Panc1 (cell line): ENCODE results near the gene PTPRH. TPM values are rescaled to one million over a fixed set of nuclear protein-coding genes. Genes with fewer than 3 reads are reported as not detected.

Source experiments
- ATAC-seq: fragments of 200-7000 bp; cut with Tn5 transposase; 2 replicates; pipeline ENCODE4 v1.9.1; 2020; ENCODE audit warnings: mild to moderate bottlenecking, moderate library complexity
- BruUV-seq: library from RNA; stranded (reverse); fragments of 400-500 nt; replicated peaks from 2 replicates; lab custom pipeline; 2021; lab: Mats Ljungman, UMichigan
- CTCF ChIA-PET: fragments of 300-600 bp; sonication (Branson Sonifier 250); formaldehyde crosslinking; loops from one replicate; lab custom pipeline; 2022; ENCODE audit warnings: antibody characterized with exemption; lab: Charles Lee
- POLR2A ChIA-PET: fragments of 300-600 bp; sonication (Branson Sonifier 250); formaldehyde crosslinking; loops from one replicate; lab custom pipeline; 2022; ENCODE audit warnings: antibody characterized with exemption; lab: Charles Lee
- DNase-seq: peaks from one replicate; pipeline ENCODE4 v3.0.0-alpha.2; 2010; ENCODE audit warnings: low read depth, low spot score
- H3K27ac ChIP-seq: 2 replicates; pipeline ENCODE4 v1.5.1; 2011; ENCODE audit warnings: mild to moderate bottlenecking, low read length, inconsistent platforms
- H3K27me3 ChIP-seq: fragments of 200-500 bp; sonication (Bioruptor generic); 2 replicates; pipeline ENCODE4 v1.6.0; 2014; ENCODE audit warnings: low read length, inconsistent platforms; ENCODE audit not compliant: control insufficient read depth, insufficient read depth
- H3K36me3 ChIP-seq: fragments of 200-500 bp; sonication (Bioruptor generic); 2 replicates; pipeline ENCODE4 v1.5.1; 2014; ENCODE audit warnings: inconsistent platforms, mild to moderate bottlenecking, low read length, moderate library complexity; ENCODE audit not compliant: control insufficient read depth, insufficient read depth
- H3K4me1 ChIP-seq: 2 replicates; pipeline ENCODE4 v1.5.1; 2011; ENCODE audit warnings: inconsistent platforms, mild to moderate bottlenecking, low read length, moderate library complexity; ENCODE audit not compliant: control insufficient read depth, insufficient read depth
- H3K4me3 ChIP-seq, 2 experiments: 2 replicates each; pipeline ENCODE4 v1.5.1; 2011 to 2012; ENCODE audit warnings: low read depth in 2 of 2, low read length in 2 of 2, mild to moderate bottlenecking in 2 of 2, inconsistent platforms in 1 of 2, moderate library complexity in 1 of 2
- H3K9me3 ChIP-seq: fragments of 200-500 bp; sonication (Bioruptor generic); 2 replicates; pipeline ENCODE4 v1.5.1; 2014; ENCODE audit warnings: low read depth, mild to moderate bottlenecking, inconsistent platforms, low read length, moderate library complexity; ENCODE audit not compliant: control insufficient read depth, insufficient read depth
- CTCF ChIP-seq: fragments of 450-650 bp; IDR thresholded peaks from 2 replicates; pipeline ENCODE4 v1.5.1; 2017; ENCODE audit warnings: mild to moderate bottlenecking
- POLR2AphosphoS5 ChIP-seq: IDR thresholded peaks from 2 replicates; pipeline ENCODE4 v1.6.1; 2012; ENCODE audit warnings: mild to moderate bottlenecking, low read depth, low read length, moderate library complexity
- REST ChIP-seq, 2 experiments: IDR thresholded peaks; 2 replicates each; pipeline ENCODE4 v1.6.1; 2011 to 2012; ENCODE audit warnings: low read depth in 2 of 2, control low read depth in 1 of 2, low read length in 1 of 2, mild to moderate bottlenecking in 1 of 2, moderate library complexity in 1 of 2; ENCODE audit not compliant: insufficient read depth in 1 of 2
- SIN3A ChIP-seq: IDR thresholded peaks from 2 replicates; pipeline ENCODE4 v1.6.1; 2012; ENCODE audit warnings: low read depth, mild to moderate bottlenecking, low read length, moderate library complexity, borderline replicate concordance; ENCODE audit not compliant: insufficient read depth
- TCF7L2 ChIP-seq: IDR thresholded peaks from 2 replicates; pipeline ENCODE4 v1.6.1; 2011; ENCODE audit warnings: mild to moderate bottlenecking, low read depth, low read length, inconsistent platforms
- in situ Hi-C: cut with HindIII; loops from 2 replicates; pipeline ENCODE4 v1.10.0; 2016; ENCODE audit warnings: low sequenced_read_pairs, low pct_unique_long_range_greater_than_20kb
- intact Hi-C: fragments of 100-400 bp; cut with micrococcal nuclease; formaldehyde crosslinking; loops from one replicate; pipeline ENCODE4 v1.10.0; 2022; ENCODE audit not compliant: unreplicated experiment
- microRNA-seq: library from miRNA; unstranded; fragments of <30 nt; microRNA quantifications from one replicate; pipeline ENCODE4 v1.1.0, GENCODE V29; 2020; ENCODE audit not compliant: unreplicated experiment
- total RNA-seq: library from RNA; stranded (reverse); gene quantifications from one replicate; pipeline ENCODE4 v1.2.1, GENCODE V29; 2021; ENCODE audit not compliant: unreplicated experiment

The PTPRH gene
- total RNA-seq, 1 experiment from 2014 or later: 42.8 TPM

- no peak for ATAC-seq
- no peak for TF ChIP-seq CTCF
- no peak for TF ChIP-seq REST (IDR thresholded peaks at IDR 0.05; ENCODE audit: insufficient read depth in 1 of 2, low read depth in 2 of 2, low read length in 1 of 2)
- no peak for TF ChIP-seq SIN3A
- no peak for TF ChIP-seq TCF7L2
- TF ChIP-seq POLR2AphosphoS5: no peak
- no TSS peak for BruUV-seq
- Histone ChIP-seq H3K4me1 (peaks cover 3% of the 10 kb centered on the region; the same call in 1 of the 2 replicates), H3K27me3 (no peaks in the 10 kb centered on the region), H3K9me3 (no peaks in the 10 kb centered on the region), H3K27ac (no peak overlapping the region), H3K36me3 (no peaks in the 10 kb centered on the region), H3K4me3 (no peak overlapping the region)
- intact Hi-C loops (no loop called here), in situ Hi-C loops (no loop called here)
- POLR2A ChIA-PET: no interaction called here
- no peak for DNase-seq
- CTCF ChIA-PET: no interaction called here
Measured at GRCh38 chr19:55131421-55131820, 77.9 kb downstream of the PTPRH start.

Small RNA genes within 50 kb of the gene (microRNA-seq; reads per million reads assigned to microRNA genes)
- gene MIR6802 (2.9 reads per million), gene MIR6803 (5.1 reads per million, percentile 14 among the genes with 10 or more reads in this experiment), gene MIR6804 (2.2 reads per million)

Other genes starting within 250 kb of the PTPRH start
- gene NLRP2, start 243.1 kb downstream of the PTPRH start, total RNA-seq: 0.18 TPM
- 1.2 TPM for gene GP6, start 171.2 kb downstream of the PTPRH start, total RNA-seq
- 37.8 TPM for gene RDH13, start 146.4 kb downstream of the PTPRH start, total RNA-seq
- gene EPS8L1, start 133.6 kb downstream of the PTPRH start, total RNA-seq: 11.0 TPM
- 158 TPM for gene PPP1R12C, start 91.9 kb downstream of the PTPRH start, total RNA-seq
- gene TNNT1, start 60.3 kb downstream of the PTPRH start, total RNA-seq: 116 TPM
- 14.6 TPM for gene TNNI3, start 51.8 kb downstream of the PTPRH start, total RNA-seq
- gene DNAAF3, start 42.9 kb downstream of the PTPRH start, total RNA-seq: 12.4 TPM
- 3.2 TPM for gene SYT5, start 29.2 kb downstream of the PTPRH start, total RNA-seq
- gene TMEM86B, start 19.3 kb upstream of the PTPRH start, total RNA-seq: 14.2 TPM
- gene PPP6R1, start 49.5 kb upstream of the PTPRH start, total RNA-seq: 172 TPM
- 84.2 TPM for gene HSPBP1, start 70.6 kb upstream of the PTPRH start, total RNA-seq
- 7.9 TPM for gene BRSK1, start 74.5 kb upstream of the PTPRH start, total RNA-seq
- not detected for gene TMEM150B, start 115.8 kb upstream of the PTPRH start, total RNA-seq
- gene KMT5C, start 130.4 kb upstream of the PTPRH start, total RNA-seq: 30.6 TPM
- 5.6 TPM for gene COX6B2, start 145.2 kb upstream of the PTPRH start, total RNA-seq
- not detected for gene GARIN5B, start 153.8 kb upstream of the PTPRH start, total RNA-seq
- gene IL11, start 161.0 kb upstream of the PTPRH start, total RNA-seq: 4.4 TPM
- 0.74 TPM for gene TMEM190, start 167.3 kb upstream of the PTPRH start, total RNA-seq
- gene TMEM238, start 174.8 kb upstream of the PTPRH start, total RNA-seq: 7.4 TPM
- gene RPL28, start 176.4 kb upstream of the PTPRH start, total RNA-seq: 2,154 TPM
- gene UBE2S, start 198.3 kb upstream of the PTPRH start, total RNA-seq: 635 TPM
- gene SHISA7, start 233.8 kb upstream of the PTPRH start, total RNA-seq: 0.03 TPM